HG03439 (cell line): ENCODE results near the gene ABCC12.

Experiments
- ATAC-seq: cut with Tn5 transposase; IDR thresholded peaks from one replicate; pipeline ENCODE4 v1.9.1; 2021; ENCODE audit warnings: mild to moderate bottlenecking, moderate library complexity; ENCODE audit not compliant: unreplicated experiment

ABCC12 gene

DNA sequence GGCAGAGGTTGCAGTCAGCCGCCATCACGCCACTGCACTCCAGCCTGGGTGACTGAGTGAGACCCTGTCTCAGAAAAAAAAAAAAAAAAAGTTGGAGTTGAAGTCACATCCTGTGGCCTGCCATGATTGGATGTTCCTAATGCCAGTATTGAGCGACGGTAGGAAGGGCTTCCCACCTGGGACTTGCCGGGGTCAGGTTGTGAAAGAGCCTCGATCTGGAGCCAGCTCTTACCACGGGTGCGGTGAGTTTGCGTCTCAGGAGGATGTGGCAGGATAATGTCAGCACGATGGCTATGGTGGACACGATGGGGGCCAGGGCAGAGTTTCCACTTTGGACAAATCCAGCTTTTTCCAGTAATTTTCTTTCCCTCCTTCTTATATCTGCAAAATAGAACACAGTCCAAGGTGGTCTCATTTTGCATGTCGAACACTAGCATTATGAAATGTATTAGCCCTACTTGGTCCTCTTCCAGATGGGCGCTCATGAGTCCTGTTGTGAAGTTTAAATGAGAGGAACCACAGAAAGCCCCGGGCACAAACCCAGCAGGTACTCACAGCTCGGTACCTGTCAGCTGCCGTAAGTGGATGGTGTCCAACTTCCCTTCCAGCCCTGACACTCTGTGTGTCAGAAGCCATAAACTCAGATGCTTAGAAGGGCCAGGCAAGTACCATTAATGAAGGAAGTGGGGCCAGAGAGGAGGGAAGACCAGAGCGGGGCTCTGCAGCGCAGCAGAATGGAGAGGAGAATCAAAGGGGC lies 22.2 kb downstream of the ABCC12 start:
- no peak for ATAC-seq

DNA sequence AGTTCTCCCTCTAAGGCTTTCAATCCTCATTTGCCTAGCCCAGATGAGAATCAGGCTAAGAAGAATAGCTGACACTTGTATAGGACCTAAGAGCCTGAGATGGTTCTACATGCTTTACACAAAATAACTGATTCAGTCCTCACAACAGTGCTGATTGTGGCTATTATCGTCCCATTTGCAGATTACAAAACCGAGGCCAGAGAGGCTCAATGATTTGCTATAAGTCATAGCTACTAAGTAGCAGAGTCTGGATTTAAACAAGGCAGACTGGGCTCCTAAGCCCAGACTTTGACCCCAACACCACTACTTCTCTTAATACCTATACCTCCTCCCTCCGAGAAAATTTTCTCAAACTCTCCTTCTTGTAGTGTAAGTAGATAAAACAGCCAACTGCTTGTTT lies 23.1 kb downstream of the ABCC12 start:
- no peak for ATAC-seq

DNA sequence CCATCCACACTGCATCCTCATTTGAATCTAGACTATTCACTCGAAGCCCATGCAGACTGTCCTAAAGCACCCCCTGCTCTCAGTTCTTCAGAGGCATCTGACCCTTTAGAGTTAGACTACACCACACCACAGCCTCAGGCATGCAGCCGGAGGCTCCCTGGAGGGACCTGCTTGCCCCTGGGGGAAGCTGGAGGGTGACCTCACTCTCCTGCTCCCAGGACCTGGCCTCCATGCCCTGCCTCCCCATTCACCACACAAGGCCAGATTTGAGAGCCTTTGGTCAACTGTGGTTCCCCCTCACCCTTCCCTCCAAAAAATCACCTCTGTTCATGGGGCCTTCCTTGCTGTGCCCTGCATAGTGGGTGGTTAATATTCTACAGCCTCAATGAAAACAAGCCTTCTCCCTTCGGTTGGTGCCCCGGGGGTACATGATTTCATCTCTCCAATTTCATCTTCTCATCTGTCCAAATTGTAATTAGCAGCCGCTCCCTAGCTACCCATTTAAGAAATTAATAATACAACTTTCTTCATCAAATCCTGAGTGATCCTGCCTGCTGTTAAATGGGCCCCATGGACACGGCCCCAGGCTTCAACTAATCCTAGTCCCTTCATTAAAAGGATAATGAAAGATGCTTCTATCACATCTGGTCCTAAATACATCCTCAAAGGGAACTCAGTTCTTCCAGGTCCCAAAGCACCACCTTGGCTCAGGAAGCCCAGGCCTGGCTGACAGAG lies 24.4 kb downstream of the ABCC12 start:
- ATAC-seq: no peak

DNA sequence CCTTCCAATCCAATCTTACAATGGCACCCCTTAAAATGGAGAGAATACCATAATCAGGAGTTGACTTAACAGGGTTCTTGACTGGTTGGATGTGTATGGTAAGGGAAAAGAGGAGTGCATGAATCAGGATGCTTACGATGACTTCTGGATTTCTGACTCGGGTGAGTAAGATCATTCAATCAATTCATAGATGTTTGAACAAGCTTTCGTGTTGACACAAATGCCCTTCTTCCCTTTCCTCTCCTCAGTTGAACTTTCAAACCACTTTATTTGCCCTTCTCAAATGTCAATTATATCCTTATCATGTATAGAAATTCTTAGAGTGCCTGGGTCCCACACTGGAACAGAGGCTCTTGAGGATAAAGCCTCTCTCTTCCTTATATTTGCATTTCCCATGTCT lies 25.9 kb downstream of the ABCC12 start:
- no peak for ATAC-seq

DNA sequence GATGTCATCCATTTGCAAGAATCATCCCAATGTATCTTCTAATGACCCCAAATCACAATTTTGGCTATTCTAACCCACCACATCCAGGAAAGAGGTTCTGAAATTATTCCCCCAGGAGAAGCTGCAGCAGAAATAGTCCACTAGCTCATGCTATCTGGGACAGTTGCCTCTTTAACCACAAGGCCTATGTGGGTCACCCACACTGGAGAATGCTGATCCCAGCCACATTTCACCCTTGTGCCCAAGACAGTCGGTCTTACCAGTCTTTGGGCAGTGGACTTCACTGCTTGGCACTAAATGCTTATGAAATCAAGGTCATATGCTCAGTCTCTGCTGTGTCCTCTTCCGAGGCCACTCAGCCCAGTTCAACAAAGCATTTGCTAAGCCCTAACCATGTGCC lies 27.0 kb downstream of the ABCC12 start:
- no peak for ATAC-seq

DNA sequence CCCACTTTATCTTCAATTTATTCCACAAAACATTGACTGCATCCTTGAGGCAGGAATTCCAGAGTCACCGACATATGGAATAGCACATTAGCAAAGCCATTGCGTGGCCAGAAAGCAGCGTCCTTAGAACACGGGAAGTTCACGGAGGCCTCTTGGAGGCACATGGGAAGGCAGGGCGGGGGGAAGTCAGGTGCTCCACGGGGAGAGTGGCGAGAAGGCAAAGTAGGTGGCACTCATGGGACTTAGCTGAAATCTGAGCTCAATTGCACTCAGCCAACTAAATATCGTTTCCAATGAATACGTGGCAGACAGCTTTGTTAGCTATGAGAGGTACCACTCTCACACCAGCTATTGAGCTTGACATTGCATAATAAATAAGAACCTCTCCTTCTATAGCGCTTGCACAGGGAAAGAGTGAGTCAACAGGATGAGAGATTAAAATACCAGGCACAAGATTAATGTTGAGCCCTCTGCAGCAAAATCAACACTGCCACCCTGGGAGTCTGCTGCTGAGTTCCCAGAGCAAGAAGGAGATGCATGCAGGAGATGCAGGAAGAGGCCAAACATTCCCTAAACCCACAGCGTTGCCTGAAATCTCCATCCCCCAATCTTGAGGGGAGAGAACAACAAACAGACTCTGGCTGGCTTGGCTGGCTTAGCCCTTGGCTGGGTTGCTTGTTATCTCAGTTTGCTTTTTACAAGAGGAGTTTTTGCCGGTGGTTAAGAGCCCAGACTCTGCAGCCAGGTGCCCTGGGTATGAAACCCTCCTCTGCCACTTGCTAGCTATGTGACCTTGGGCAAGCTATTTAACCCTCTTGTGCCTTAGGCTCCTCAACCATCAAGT lies 28.8 kb downstream of the ABCC12 start:
- ATAC-seq: no peak

DNA sequence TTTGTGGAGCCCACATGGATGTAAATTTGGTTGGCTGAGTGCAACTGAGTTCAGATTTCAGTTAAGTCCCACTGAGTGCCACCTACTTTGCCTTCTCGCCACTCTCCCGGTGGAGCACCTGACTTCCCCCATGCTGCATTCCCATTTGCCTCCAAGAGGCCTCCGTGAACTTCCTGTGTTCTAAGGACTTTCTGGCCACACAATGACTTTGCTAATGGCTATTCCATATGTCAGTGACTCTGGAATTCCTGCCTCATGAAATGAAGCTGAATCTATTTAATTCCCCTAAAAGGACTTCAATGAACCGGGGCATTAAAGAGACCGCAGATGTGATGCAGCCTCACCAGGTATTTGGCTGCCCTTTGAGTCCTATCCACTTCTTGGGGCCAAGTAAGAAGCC lies 29.9 kb downstream of the ABCC12 start:
- no peak for ATAC-seq

DNA sequence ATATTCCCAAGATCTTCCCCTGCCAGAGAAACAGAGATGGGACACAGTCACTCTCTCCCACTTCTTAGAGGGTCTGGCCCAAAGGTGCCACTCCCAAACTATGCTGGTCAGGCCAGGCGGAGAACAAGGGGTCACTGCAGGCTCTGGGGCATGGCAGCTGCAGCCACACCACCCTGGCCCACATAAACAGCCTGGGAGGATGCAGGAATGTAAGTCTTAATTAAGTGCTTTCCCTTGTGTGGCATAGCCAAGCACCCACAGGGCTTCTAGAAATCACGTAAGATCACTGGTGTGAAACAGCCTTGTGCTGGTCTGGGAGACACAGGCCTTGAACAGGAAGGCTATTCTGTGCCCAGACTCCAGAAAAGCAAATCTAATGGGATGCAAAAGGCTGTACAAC lies 31.5 kb downstream of the ABCC12 start:
- ATAC-seq: no peak

DNA sequence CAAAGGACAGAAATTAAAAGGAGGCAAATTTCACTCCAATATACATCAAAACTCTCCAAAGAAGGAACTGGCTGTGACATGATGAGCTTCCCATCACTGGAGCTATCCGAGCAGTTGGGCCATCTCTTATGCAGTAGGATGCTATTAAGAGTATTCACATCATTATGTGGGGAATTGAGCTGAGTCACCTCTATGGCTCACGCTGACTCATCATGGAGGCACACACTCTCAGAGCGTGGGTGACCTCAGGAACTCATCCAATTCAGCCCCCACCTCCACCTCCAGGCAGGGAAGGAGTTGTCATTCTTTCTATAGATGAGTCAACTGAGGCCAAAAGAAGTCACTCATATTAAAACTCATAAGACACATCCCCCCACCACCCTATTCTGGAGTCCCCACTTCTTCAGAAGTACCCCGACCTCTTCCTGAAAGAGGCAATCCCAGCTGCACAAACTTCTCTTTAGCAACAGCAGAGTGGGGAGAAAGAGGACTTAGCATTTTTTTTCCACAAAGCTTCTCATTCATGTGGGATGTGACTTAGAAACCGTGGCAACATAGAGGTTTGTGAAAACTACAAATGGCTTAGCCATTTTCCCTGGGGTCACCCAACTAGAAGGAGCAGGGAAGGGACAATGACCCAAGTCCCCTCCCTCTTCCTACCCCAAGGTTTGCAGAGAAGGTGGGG lies 32.5 kb downstream of the ABCC12 start:
- ATAC-seq: peak; percentile 77

DNA sequence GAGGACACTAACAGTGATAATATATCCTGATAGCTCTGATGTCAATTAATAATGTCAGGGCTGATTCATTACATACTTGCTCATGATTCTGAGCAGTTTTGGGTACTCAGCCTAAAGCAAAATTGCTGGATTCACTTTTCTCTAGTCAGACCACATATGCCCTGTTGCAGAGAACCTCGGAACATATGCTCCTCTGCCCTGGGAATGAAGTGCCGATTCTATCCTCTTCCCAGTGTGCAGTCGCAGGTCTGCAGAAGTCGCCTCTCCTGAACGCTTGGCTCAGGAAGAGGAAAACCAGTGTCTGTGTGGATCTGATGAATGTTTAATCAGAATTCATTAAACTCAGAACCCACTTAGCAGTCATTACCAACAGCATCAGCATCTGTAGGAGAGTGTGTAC lies 34.5 kb downstream of the ABCC12 start:
- ATAC-seq: no peak

DNA sequence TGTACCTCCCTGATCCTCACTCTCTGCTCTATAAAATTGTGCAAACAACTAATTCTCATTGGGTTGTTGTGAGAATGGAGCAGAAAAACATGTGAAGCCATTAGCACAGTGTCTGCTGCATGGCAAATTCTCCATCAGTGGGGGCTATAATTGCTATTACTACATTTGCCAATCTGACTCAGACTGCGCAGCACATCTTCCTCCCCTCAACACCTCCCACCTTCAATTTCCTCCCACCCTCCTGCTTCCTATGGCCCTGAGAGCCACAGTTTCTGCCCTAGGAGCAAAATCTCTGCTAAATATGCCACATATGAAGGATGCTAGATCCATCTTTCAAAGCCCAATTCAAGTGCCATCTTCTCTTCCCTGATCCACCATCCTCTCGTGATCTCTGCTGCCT lies 37.0 kb downstream of the ABCC12 start:
- ATAC-seq: no peak

DNA sequence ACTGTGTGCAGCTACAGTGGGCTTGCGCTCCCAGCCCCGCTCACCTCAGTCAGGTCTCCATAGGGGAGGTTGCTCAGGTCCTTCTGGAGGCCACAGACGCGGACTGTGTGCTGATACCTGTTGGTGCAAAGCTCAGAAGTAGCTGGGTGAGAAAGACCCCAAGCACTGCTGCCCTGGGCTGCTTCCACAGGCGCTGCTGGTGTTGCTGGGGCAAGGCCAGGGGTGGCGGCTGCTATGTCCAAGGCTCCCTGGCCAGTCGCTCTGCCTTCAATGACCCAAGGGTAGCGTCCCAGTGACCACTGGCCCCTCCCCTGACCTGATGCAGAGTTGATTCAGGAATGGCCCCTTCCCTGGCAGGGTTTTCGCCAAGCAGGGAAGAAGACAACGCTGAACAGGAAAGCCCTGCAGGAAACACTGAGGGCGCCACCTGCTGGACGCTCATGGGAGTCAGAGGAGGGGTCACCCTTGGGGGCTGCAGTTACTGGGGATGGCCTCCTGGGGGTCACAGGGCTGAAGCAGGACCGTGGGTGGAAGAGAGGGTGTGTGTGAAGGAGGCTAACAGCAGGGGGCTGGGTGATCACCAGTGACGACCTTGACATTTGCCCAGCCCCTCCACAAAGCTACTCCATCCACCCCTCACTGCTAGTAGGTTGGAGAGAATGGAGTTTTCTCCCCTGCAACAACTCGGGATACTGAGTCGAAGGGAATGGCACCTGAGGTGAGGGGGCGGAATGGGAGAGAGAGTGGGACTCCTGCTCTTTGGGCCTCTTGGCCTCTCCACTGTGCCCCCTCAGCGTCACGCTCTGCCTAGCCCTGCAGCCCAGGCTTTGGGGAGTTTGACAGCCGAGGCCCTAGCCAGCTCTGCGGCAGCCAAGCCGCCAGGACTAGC lies 38.3 kb downstream of the ABCC12 start:
- no peak for ATAC-seq

DNA sequence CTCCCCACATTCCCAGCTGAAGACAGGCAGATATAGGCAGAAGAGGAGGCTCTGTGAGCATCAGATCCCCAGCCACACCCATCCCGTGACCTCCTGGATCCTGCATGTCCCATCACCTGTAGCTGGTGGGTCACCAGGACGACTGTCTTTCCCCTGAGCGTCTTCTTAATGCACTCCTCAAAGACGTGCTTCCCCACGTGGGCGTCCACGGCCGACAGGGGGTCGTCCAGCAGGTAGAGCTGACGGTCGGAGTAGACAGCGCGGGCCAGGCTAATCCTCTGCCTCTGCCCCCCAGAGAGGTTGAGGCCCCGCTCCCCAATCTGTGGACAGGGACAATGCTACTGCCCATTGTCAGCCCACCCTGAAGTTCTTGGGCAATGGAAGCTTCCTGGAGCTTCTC lies 40.5 kb downstream of the ABCC12 start:
- no peak for ATAC-seq

DNA sequence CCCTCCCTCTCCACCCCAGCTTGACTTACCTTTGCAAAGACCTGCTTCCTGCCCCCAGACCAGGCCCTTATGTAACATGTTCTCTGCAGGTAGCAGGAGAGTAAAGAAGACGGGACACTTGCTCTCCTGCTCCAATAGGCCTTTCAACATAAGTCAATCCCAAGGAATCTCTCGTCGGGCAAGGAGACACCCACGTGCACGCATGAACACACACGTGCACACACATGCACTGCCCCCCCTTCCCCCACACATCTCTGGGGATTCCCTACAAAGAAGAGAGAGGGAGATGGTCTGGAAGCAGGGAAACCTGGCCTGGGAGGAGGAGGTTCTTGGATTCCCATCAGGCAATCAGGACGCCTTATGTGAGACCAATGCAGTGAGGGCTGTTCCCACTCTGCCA lies 41.4 kb downstream of the ABCC12 start:
- ATAC-seq: no peak

DNA sequence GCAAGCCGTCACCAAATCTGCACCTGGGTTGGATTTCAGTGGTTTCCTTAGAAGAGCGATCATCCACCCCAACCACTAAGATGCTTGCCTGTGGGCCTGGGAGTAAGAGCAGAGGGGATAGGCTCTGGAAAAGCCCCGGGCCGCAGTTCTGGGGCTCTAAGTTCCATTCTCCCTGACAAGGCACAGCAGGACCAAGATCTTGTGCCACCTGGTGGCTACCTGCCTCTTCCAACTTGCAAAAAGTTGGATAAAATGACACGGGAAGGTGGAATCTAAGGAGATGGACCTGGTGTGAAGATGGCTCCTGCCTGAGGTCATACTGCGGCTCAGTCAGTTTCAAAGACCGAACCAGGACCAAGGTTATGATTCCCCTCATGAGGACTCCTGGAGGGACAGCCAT lies 42.3 kb downstream of the ABCC12 start:
- no peak for ATAC-seq

DNA sequence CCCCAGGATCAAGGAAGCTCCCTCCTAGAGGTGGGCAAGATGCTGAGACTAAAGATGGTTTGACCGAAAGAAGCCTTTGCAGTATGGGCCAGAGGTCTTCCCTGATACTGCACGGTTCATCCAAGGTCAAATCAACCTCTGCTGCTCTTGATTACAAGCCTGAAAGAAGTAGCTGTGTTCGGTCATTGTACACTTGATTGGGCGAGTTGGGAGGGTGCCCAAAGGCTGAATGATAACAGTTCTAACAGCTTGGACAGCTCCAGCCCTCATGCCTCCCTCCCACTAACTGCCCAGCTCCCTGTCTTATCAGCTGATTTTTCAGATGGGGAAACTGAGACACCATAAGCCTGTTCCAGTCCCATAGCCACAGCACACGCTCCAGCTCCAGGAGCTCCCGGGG lies 42.8 kb downstream of the ABCC12 start:
- no peak for ATAC-seq

DNA sequence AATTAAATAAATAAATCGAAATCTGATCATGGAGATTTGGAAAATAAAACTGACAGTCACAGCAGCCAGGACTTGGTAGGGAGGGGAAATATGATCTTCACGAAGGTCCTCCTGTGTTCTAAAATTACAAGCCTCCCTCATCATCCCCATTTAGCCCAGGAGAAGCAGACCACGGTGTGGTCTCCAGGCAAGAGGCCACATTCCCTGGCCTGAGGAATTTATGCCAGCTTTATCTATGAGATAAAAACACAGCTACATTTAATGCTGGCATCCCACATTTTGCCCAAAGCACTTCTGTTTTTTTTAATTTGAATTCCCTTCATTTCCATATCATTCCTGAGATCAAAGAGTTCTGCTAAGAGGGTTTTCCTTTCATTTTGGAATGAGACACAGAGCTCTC lies 43.2 kb downstream of the ABCC12 start:
- ATAC-seq: no peak

DNA sequence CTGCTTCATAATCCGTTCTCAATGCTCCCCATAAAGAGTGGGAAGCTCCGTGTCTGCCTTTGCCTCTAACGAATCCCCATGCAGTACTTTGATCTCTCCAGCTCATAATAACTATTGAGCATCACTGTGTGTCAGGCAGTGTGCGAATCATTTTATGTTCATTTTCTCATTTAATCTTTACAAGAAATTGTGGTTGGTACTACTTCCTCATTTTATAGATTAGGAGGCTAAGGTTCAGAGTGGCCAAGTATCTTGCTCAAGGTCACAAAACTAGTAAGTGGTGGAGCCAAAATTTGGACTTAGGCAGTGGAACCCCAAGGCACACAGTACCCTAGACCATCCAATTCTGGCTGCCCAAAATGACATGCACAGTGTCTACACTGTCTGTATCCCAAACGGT lies 44.8 kb downstream of the ABCC12 start:
- ATAC-seq: no peak

DNA sequence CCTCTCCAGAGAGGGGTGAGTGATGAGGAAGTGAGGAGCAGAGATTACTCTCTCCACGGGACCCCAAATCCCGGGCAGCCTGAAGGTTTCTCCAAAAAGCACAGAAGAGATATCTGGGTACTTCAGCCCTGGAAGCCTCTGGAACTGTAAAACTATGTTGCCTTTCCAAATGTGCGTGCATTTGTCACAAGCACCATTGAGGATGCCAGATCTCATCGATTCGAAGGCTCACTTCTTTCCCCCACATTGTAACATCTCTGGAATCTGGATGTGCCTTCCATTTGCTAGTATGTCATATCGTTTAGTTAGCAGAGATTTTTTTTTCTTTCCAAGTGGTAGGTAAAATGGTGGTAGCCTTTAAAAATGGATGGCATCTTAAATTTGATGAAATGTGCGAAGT lies 45.8 kb downstream of the ABCC12 start:
- no peak for ATAC-seq

DNA sequence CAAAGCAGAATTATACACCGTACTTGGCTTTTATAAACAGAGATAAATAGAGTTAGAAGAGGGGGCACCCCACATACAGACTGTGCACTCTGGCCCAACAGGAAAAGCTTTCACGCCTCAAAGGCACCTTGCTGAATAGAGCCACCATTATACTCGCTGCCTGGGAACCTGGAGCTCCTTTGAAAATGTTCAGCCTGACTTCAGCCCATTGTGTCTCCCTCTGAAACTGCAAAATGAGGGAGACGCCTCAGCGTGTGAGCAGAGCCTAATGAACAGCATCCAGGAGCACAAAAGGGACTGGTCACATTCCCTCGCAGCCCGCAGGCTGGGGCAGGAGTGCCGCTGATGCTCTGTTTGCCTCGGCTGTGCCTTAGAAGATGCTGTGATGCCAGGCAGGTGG lies 46.3 kb downstream of the ABCC12 start:
- ATAC-seq: no peak
